GM18505 (cell line): ENCODE measurements around the gene NECTIN1.

Experiments used
- ATAC-seq: cut with Tn5 transposase; IDR thresholded peaks from one replicate; pipeline ENCODE4 v1.9.1; 2021; ENCODE audit not compliant: unreplicated experiment
- POLR2A ChIP-seq: IDR thresholded peaks from 4 replicates; pipeline ENCODE4 v1.6.1; 2011; ENCODE audit warnings: borderline replicate concordance; ENCODE audit not compliant: insufficient read depth, insufficient read length; ENCODE audit errors: extremely low read depth

NECTIN1 gene

GRCh38 chr11:119706887-119707286 lies 22.1 kb downstream of the NECTIN1 start:
- no peak for ATAC-seq
- no peak for TF ChIP-seq POLR2A

GRCh38 chr11:119706029-119706428 lies 23.0 kb downstream of the NECTIN1 start:
- no peak for ATAC-seq

GRCh38 chr11:119705362-119705761 lies 23.6 kb downstream of the NECTIN1 start:
- ATAC-seq: no peak
- TF ChIP-seq POLR2A: no peak

More at GRCh38 chr11:119706029-119706428, 23.0 kb downstream of the NECTIN1 start:
- TF ChIP-seq POLR2A: no peak

- no peak for ATAC-seq
- TF ChIP-seq POLR2A: no peak
Observed at GRCh38 chr11:119704849-119705248, 24.2 kb downstream of the NECTIN1 start.

- no peak for TF ChIP-seq POLR2A
- no peak for ATAC-seq
Observed at GRCh38 chr11:119701591-119702549, 27.1 kb downstream of the NECTIN1 start.

GRCh38 chr11:119700536-119701346 lies 28.3 kb downstream of the NECTIN1 start:
- no peak for ATAC-seq
- no peak for TF ChIP-seq POLR2A

GRCh38 chr11:119700030-119700429 lies 29.0 kb downstream of the NECTIN1 start:
- no peak for TF ChIP-seq POLR2A
- no peak for ATAC-seq

- no peak for TF ChIP-seq POLR2A
- ATAC-seq: no peak
Observed at GRCh38 chr11:119699227-119699626, 29.8 kb downstream of the NECTIN1 start.

- no peak for ATAC-seq
- TF ChIP-seq POLR2A: no peak
Observed at GRCh38 chr11:119697882-119698281, 31.1 kb downstream of the NECTIN1 start.

- no peak for TF ChIP-seq POLR2A
- no peak for ATAC-seq
Observed at GRCh38 chr11:119697445-119697844, 31.6 kb downstream of the NECTIN1 start.

- ATAC-seq: no peak
- TF ChIP-seq POLR2A: no peak
Observed at GRCh38 chr11:119696378-119697222, 32.4 kb downstream of the NECTIN1 start.

- ATAC-seq: no peak
- TF ChIP-seq POLR2A: no peak
Observed at GRCh38 chr11:119694334-119694733, 34.7 kb downstream of the NECTIN1 start.
